Glomerular visceral epithelial cell (primary cell): ENCODE data around the gene FOLR1.
"Not testable (repeated sequence)": the region's sequence is repeated elsewhere in the genome, so short reads cannot be mapped to it uniquely, and the experiment has no call there.

Experiments
- DNase-seq: peaks from one replicate; pipeline ENCODE4 v3.0.0-alpha.2; 2016; ENCODE audit errors: extremely low spot score

The FOLR1 gene

DNA sequence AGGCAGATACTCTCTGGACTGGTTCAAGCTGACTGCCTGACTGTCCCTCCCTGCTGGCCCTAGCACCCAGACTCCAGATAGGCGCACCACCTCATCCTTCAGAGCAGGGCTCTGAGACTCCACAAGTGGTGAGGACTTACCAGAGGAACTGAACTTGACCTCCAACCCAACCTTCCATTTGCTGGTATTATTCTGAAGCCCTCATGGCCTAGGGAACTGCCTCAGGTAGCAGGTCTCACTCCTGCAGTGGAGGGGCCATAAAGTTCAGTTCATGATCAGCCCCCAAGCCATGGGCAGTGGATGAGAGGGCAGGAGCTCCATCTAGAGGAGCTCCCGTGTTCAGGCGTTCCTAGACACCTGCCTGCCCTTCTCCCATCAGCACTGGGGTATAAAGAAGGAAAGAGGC is 10.4 kb upstream of the FOLR1 start:
- DNase-seq, result peak; percentile 60

DNA sequence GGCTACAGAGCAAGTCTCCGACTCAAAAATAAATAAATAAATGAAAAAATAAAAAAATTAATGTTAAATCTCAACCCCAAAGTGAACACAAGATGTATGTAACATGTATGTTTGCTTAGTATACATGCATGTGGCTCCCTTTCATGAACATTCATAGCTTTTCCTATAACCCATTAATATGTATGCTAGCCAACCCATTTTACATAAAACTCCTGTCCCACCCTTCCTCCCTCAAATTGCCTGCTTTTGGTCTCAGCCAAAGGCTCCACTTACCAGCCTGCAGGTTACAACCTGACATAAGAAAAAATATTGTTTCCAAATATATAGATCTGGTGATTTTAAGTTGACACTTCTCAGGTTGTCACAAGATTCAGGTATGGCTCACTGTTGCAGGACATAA is 3.7 kb upstream of the FOLR1 start:
- no peak for DNase-seq

DNA sequence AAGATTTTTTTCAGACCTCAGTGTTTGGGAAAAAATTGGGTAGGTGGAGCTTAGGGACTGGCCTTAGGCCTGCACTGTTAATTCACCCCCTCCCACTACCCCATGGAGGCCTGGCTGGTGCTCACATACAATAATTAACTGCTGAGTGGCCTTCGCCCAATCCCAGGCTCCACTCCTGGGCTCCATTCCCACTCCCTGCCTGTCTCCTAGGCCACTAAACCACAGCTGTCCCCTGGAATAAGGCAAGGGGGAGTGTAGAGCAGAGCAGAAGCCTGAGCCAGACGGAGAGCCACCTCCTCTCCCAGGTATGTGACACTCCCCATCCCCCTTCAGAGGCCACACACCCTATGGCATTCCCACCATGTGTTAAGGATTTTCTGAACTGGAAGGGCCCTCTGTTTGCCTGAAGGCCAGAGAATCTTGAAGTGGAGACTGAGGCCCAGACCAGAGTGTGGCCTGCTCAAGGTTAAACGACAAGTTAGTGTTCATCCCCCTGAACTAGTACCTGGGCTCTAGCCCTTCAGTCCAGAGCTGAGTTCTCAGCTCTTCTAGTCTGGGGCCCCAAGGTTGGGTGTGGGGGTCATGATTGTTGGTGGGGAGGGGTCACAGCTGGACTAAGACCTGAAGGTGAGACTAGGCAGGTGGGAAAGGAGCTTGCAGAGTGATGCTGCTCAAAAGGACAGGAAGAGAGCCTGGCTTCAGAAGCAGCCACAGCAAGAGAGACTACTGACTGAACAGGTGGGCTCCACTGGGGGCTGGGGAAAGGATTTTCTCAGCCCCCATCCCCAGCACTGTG is 2.3 kb upstream of the FOLR1 start:
- peak; percentile 21 for DNase-seq

DNA sequence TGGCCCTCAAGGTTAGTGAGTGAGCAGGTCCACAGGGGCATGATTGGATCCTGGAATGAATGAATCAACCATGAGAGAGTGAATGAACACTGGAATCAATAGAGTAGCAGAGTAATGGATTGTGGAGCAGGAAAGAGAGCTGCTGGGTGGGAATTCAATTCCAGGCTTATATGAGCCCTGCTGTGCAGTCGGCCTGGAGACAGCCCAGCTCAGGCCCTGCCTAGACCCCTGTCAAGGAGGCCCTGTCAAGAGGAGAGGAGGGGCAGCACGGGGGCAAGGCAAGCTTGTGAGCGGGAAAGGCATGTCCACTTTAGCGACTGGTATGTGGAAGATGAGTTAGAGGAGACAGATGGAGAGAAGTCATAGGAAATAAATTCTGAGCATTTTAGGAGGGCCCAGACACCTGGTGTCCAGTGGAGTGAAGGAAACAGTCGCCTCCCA is 1.3 kb upstream of the FOLR1 start:
- no peak for DNase-seq

DNA sequence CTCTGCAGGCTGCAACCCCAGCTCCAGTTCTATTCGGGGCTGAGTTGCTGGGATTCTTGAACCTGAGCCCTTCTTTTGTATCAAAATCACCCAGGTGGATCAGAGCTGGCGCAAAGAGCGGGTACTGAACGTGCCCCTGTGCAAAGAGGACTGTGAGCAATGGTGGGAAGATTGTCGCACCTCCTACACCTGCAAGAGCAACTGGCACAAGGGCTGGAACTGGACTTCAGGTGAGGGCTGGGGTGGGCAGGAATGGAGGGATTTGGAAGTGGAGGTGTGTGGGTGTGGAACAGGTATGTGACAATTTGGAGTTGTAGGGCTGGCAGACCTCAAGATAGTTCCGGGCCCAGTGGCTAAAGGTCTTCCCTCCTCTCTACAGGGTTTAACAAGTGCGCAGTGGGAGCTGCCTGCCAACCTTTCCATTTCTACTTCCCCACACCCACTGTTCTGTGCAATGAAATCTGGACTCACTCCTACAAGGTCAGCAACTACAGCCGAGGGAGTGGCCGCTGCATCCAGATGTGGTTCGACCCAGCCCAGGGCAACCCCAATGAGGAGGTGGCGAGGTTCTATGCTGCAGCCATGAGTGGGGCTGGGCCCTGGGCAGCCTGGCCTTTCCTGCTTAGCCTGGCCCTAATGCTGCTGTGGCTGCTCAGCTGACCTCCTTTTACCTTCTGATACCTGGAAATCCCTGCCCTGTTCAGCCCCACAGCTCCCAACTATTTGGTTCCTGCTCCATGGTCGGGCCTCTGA is 3.8 kb downstream of the FOLR1 start:
- DNase-seq, result no peak

DNA sequence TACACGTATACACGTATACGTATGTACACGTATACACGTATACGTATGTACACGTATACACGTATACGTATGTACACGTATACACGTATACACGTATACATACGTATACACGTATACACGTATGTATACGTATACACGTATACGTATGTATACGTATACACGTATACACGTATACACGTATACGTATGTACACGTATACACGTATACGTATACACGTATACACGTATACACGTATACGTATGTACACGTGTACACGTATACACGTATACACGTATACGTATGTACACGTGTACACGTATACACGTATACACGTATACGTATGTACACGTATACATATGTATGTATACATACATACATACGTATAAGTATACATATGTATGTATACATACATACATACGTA is 9.5 kb downstream of the FOLR1 start:
- not testable (repeated sequence) for DNase-seq

DNA sequence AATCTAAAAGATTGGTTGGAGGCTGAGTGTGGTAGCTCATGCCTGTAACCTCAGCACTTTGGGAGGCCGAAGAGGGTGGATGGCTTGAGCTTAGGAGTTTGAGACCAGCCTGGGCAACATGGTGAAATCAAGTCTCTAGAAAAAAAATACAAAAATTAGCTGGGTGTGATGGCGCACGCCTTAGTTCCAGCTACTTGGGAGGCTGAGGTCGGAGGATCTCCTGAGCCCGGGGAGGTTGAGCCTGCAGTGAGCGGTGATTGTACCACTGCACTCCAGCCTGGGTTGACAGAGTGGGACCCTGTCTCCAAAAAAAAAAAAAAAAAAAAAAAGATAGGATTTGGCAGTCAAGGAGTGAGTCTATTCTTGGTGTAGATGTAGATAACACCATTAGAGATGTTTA is 10.6 kb downstream of the FOLR1 start:
- no peak for DNase-seq

DNA sequence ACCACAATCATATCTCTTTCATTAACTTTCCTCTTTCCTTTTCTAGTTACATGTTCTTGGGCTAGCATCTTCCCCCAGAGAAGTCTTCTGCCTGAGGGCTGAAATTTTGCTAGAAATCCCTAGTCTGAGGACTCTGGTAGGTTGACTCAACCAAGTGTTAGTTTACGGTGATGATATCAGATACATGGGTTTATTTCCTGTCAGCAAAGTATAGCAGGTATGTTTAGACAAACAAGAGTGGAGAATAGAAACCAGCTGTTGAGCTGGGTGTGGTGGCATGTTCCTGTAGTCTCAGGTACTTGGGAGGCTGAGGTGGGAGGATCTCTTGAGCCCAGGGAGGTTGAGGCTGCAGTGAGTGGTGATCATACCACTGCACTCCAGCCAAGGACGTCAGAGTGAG is 11.2 kb downstream of the FOLR1 start:
- no peak for DNase-seq

DNA sequence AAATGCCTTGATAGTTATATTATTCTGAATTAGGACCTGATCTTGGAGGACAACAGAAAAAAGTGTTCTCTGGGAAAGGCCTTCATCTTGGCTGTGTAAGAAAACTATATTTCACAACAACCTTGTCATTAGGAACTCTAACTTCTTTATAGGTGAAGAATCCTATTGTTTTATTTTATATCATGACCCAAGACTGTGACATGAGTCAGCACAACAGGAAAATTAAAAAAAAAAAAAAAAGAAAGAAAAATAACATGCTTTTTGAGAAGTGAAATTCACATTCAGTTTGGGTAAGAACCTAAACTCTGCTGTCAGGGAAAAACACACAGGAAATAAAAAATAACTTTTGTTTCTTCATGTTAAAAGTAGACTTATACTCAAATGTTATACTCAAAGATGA is 12.9 kb downstream of the FOLR1 start:
- no peak for DNase-seq

DNA sequence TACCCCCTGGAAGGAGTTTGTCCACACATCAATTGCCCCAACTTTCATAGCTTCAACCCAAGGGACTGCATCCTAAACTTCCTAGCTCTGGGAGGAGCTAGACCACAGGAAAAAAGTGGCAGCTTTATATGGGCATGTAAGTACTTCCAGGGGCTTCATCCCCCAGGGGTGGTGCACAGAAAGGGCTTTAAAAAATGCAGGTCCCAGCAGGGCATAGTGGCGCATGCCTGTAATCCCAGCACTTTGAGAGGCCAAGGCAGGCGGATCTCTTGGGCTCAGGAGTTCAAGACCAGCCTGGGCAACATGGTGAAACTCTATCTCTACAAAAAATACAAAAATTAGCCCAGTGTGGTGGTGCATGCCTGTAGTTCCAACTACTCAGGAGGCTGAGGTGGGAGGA is 14.9 kb downstream of the FOLR1 start:
- not testable (repeated sequence) for DNase-seq

DNA sequence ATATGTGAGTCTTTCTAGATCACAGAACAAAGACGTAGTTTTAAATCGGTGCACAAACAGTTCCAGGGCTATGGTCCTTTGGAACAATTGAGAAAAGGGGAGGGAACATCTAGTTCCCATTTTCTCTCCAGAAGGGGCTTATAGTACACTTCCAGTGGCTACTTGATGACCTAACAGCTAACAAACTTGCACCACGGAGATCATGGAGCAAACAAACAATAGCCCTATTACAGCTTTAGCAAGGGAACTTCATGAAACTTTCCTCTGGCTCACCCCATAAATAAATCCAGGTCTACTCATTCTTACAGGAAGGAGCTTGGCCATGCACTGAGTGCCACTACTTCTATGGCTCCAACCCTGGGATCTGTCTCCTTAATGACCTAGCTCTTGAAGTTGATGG is 16.3 kb downstream of the FOLR1 start:
- no peak for DNase-seq

DNA sequence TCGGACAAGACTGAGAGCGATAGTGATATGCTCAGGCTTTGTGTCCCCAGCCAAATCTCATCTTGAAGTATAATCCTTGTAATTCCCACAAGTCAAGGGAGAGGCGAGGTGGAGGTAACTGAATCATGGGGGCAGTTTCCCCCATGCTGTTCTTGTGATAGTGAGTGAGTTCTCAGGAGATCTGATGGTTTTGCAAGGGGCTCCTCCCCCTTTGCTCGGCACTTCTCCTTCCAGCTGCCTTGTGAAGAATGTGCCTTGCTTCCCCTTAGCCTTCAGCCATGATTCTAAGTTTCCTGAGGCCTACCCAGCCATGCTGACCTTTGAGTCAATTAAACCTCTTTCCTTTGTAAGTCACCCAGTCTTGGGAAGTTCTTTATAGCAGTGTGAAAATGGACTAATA is 17.2 kb downstream of the FOLR1 start:
- DNase-seq, result no peak

DNA sequence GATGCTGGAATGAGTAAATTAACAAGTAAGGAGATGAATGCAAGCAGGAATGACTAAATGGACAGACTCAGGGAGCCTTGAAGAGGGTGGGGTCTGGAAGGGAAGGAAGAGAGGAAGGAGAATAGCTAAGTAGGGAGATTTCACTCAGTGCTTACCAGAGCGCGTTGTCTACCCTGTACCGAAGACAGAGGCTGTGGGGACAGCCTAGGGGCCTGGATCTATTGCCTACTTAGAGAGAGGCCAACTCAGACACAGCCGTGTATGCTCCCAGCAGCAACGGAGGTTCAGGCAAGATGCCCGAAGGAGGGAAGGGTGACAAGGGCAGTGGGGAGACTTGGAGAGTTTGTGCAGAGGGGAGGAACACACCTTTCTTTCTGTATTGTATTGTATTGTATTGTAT is 24.7 kb downstream of the FOLR1 start, which contains the start of gene FOLR2:
TSS of gene FOLR2 (plus strand) at position 157 of the 400 bp plus-strand sequence. CDS start 1,791 bp downstream, outside the sequence.
- no peak for DNase-seq

DNA sequence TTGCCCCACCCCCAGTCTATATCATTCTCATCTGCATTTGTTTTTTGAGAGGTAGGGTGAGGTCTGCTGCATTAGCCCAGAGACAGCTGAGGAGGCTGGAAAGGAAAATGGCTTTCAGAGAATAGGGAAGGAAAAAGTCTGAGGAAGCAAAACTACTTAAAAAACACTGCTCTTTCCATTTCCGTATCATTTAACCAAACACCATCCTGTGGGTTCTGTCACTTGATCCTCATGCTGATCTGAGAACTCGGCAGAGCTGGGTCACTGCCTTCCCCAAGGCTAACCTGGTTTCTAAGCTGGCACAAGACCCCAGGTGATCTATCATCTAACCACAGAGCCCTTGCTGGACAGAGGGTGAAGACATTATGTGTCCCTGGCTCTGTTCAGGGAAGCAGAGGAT is 25.9 kb downstream of the FOLR1 start:
- DNase-seq, result no peak

DNA sequence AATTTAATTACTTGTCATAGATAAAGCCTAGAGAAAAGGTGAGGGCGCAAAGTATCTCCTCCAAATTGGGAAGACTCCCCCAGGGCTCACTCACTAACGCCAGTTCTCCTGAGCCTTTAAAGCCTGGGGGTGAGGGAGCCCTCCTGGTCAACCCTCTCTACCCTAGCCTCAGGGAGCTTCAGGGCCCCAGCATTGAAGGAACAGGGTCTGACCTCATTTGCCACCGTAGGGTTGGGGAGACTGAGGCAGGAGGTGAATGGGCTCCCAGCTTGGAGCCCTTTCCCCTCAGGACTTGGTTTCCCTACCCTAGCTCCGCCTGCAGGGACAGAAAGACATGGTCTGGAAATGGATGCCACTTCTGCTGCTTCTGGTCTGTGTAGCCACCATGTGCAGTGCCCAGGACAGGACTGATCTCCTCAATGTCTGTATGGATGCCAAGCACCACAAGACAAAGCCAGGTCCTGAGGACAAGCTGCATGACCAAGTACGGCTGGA is 26.4 kb downstream of the FOLR1 start:
- DNase-seq, result no peak

DNA sequence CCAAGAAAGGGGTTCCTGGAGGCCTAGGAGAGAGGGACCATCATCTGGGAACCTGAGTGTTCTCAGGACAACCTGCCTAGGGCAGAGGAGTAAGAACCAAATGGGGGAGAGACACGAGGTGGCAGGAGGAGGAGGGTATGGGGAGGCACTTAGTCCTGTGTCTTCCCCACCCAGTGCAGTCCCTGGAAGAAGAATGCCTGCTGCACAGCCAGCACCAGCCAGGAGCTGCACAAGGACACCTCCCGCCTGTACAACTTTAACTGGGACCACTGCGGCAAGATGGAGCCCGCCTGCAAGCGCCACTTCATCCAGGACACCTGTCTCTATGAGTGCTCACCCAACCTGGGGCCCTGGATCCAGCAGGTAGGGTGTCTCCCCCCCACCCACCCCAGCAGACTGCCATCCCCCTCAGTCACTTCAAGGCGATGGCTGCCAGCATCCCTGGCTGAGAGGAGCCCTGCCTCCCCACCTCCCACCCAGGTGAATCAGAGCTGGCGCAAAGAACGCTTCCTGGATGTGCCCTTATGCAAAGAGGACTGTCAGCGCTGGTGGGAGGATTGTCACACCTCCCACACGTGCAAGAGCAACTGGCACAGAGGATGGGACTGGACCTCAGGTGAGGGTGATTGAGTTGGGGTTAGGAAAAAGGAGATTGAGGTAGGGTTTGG is 28.9 kb downstream of the FOLR1 start:
- no peak for DNase-seq

DNA sequence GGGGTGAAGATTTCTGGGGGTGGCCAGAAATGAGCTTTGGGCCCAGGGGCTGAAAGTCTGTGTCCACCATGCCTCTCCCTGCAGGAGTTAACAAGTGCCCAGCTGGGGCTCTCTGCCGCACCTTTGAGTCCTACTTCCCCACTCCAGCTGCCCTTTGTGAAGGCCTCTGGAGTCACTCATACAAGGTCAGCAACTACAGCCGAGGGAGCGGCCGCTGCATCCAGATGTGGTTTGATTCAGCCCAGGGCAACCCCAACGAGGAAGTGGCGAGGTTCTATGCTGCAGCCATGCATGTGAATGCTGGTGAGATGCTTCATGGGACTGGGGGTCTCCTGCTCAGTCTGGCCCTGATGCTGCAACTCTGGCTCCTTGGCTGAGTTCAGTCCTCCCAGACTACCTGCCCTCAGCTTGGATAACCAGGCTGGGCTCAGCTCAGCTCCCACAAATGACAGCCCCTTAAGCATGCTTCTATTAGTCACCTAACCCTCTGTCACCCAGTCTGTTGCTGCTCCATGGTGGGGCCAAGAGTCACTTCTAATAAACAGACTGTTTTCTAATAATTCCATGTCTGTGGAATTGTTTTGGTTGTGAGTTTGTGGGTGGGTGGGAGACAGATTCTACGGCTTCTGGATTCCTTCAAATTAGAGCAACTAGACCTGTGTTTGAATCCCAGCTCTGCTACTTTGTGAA is 29.6 kb downstream of the FOLR1 start:
- no peak for DNase-seq

DNA sequence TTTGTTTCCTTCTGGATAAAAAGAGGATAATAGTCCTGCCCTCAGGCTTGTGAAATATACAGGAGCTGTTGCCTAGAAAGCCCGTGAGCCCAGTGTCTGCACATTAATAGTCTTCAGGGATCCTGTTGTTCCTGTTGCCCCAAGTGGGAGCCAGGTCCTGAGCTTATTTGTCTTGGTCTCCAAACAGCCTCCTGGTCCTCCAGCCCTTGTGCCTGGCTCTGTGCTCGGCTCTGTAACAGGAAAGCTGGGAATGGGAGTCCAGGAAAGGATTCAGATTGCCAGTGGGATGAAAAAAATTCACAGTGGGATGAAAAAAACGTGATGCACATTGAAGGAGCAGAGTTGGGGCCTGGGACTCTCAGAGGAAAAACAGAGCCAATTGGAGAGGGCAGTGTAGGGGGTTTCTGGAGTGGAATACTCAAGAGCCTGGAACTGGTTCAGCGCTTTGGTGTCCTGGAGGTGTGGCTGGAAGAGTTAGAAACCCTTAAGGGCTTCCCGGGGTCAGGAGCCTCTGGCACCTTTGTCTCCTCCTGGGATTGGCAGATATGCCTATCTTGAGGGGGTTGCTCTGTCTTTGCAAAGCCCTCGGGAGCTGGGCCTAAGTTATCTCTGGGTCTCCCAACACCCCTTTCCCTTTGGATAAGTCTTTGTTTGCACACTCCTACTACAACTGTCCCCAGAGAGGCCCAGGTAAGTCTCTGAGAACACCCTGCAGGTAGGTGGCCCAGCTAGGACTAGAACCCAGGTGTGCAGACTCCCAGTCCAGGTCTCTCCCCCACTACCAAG is 30.4 kb downstream of the FOLR1 start:
- no peak for DNase-seq

DNA sequence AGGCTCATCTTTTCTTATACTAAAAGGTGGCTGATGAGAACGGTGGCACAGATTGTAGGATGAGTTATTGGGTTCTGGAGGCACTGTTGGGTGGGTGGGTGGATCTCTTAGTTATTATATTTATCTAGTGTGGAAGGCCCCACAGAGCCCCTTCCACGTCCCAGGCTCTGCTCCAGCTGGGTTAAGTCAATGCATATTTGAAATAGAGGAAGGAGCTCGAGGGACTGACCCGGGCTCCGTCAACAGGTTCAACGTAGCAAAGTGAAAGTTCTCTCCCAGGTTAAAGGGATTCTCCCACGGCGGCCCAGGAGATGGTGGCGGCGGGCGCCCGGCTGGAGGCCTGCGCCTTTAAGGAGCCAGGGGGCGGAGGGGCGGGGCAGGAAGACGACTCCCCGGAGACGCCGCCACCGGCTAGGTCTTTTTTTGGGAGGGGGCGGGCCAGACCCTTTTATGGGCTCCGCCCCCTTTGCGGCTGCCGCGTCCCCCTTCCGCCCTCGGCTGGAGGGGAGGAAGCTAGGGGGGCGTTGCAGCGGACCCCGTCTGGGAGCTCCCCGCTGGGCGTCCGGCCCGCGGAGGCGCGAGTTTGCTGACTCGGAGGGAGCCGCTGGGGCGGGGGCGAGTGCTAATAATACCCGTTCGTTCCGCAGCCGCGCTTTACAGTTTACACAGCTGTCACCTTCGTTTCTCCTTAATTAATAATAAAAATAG is 31.1 kb downstream of the FOLR1 start:
- DNase-seq, result peak; percentile 93
